GM18907 (cell line): ENCODE results near the gene ZNF804A.
"Not testable (repeated sequence)": the region's sequence is repeated elsewhere in the genome, so short reads cannot be mapped to it uniquely, and the experiment has no call there.

ENCODE experiments used
- ATAC-seq: cut with Tn5 transposase; IDR thresholded peaks from one replicate; pipeline ENCODE4 v1.9.1; 2021; ENCODE audit warnings: mild to moderate bottlenecking, moderate library complexity; ENCODE audit not compliant: unreplicated experiment

The ZNF804A gene

GRCh38 chr2:184793176-184793575 lies 194.8 kb downstream of the ZNF804A start:
- no peak for ATAC-seq

GRCh38 chr2:184799379-184799778 lies 201.1 kb downstream of the ZNF804A start:
- ATAC-seq, result no peak

GRCh38 chr2:184814421-184814820 lies 216.1 kb downstream of the ZNF804A start:
- ATAC-seq, result no peak

- no peak for ATAC-seq
Observed at GRCh38 chr2:184815824-184816223, 217.5 kb downstream of the ZNF804A start.

GRCh38 chr2:184824597-184824996 lies 226.3 kb downstream of the ZNF804A start:
- no peak for ATAC-seq

- ATAC-seq, result peak; percentile 49
Observed at GRCh38 chr2:184830531-184830930, 232.2 kb downstream of the ZNF804A start.

- peak; percentile 45 for ATAC-seq
Observed at GRCh38 chr2:184834699-184835397, 236.5 kb downstream of the ZNF804A start.

GRCh38 chr2:184835398-184835715 lies 237.0 kb downstream of the ZNF804A start:
- ATAC-seq, result peak; percentile 67

- ATAC-seq, result no peak
Observed at GRCh38 chr2:184847331-184847730, 249.0 kb downstream of the ZNF804A start.

GRCh38 chr2:184849516-184849915 lies 251.2 kb downstream of the ZNF804A start:
- ATAC-seq, result no peak

- ATAC-seq, result no peak
Observed at GRCh38 chr2:184851576-184851975, 253.2 kb downstream of the ZNF804A start.

GRCh38 chr2:184859187-184859586 lies 260.9 kb downstream of the ZNF804A start:
- ATAC-seq, result no peak

GRCh38 chr2:184860744-184861143 lies 262.4 kb downstream of the ZNF804A start:
- no peak for ATAC-seq

GRCh38 chr2:184875212-184875611 lies 276.9 kb downstream of the ZNF804A start:
- ATAC-seq, result no peak

GRCh38 chr2:184875911-184876310 lies 277.6 kb downstream of the ZNF804A start:
- ATAC-seq, result no peak

GRCh38 chr2:184877909-184878308 lies 279.6 kb downstream of the ZNF804A start:
- ATAC-seq, result no peak

GRCh38 chr2:184879671-184880070 lies 281.3 kb downstream of the ZNF804A start:
- ATAC-seq, result no peak

- ATAC-seq, result not testable (repeated sequence)
Observed at GRCh38 chr2:184886585-184886984, 288.3 kb downstream of the ZNF804A start.

- ATAC-seq, result no peak
Observed at GRCh38 chr2:184890311-184890710, 292.0 kb downstream of the ZNF804A start.

GRCh38 chr2:184904991-184905390 lies 306.7 kb downstream of the ZNF804A start:
- no peak for ATAC-seq

GRCh38 chr2:184906160-184906559 lies 307.8 kb downstream of the ZNF804A start:
- no peak for ATAC-seq

GRCh38 chr2:184906709-184907108 lies 308.4 kb downstream of the ZNF804A start:
- ATAC-seq, result no peak

GRCh38 chr2:184908966-184909365 lies 310.6 kb downstream of the ZNF804A start:
- ATAC-seq, result no peak
